Measurements from ENCODE around the gene XPO4.

The XPO4 gene

DNA sequence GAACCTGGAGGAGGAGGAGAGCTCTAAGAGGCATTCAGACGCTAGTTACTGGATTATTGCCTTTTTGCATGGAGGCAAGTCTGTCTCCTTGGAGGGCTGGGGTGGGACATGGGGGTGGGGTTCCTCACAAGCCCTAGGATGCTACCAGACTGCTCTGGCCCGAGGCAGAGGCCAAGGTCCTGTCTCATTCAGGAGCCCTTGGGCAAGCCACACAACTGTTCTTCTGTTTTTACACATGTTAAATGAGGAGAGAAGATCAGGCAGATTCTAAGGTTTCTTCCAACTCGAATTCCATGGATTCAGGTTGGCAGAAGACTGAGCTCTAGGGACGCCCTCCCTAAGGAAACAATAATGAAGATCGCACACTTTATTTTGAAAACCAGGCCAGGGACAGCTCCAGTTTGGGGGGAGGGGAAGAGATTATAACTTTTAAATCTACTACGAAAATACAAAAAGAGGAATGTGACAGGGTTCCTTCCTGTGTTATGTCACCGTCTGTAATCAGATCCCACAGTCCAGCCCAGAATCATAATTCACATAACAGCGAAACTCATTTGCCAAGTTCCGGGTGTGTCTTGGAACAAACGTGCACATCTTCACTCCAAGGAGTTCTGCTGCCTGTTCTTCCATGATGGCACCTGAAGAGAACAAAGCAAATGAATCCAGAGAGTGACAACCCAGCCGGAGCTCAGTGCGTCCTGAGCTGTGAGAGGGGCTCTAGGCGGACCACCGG is 173.8 kb downstream of the XPO4 start:
- no peak for DNase-seq (ENCODE audit: low read depth, low spot score)

DNA sequence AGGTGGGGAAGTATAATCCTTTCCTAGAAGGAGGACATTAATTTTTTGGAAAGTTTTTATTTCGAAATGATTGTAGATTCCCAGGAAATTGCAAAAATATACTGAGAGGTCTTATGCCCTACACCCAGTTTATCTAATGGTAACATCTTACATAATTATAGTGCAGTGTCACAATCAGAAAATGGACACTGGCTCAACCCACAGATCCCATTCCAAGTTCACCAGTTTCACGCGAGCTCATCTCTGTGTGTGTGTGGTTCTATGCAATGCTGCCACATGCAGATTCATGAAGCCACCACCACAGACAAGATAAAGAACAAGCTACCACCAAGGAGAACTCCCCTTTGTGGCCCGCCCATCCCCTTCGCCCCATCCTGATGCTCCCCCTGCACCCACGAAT is 174.7 kb downstream of the XPO4 start:
- DNase-seq (ENCODE audit: low read depth, low spot score): no peak
